ENCODE data around the gene MON2.
"Not testable (repeated sequence)": the region's sequence is repeated elsewhere in the genome, so short reads cannot be mapped to it uniquely, and the experiment has no call there.

Gene MON2

DNA sequence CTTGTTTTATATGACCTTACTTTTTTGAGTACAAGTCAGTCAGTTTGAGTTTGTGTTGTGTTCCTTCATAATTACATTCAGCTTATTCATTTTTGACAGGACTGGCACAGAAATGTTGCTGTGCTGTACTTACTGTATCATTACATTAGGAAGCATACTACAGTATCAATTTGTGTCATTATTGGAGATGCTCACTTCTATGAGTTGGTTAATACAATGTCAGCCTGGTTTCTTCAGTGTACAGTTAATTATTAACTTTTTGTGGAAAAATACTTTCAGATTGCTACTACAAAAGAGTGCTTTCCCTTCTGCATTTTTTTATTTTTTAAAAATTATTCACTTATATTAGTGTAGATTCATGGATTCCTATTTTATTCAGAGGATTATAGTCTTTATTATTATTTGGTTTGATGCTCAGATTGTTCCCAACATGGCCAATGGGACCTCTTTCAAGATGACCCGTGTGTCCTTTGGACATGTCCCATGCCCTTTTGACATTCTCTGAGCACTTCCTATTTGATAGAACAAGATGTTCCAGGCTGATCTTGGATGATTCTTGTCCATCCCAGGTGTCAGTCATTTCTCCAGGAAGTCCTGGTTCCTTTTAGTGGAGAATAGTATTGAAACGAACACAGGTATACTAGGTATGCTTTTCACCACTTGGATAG, 66.6 kb downstream of the MON2 start:
- Histone ChIP-seq H3K36me3 (ENCODE audit: control insufficient read depth, low read depth, low read length) (peaks cover 12% of the 10 kb centered on the region), H3K27me3 (ENCODE audit: control insufficient read depth, insufficient read depth, low read length) (no peaks in the 10 kb centered on the region), H3K27ac (ENCODE audit: low read length) (no peak overlapping the region), H3K9me3 (ENCODE audit: control insufficient read depth, low read depth, low read length) (no peaks in the 10 kb centered on the region), H3K4me3 (ENCODE audit: low read length) (no peak overlapping the region), H3K9ac (ENCODE audit: low read length) (no peak overlapping the region), H3K4me1 (ENCODE audit: control insufficient read depth, low read depth, low read length) (no peaks in the 10 kb centered on the region)

GRCh38 chr12:62533755-62534107, 67.1 kb downstream of the MON2 start:
- Histone ChIP-seq H3K4me3 (ENCODE audit: low read length) (no peak overlapping the region), H3K27me3 (ENCODE audit: control insufficient read depth, insufficient read depth, low read length) (no peaks in the 10 kb centered on the region), H3K9ac (ENCODE audit: low read length) (no peak overlapping the region), H3K9me3 (ENCODE audit: control insufficient read depth, low read depth, low read length) (no peaks in the 10 kb centered on the region), H3K4me1 (ENCODE audit: control insufficient read depth, low read depth, low read length) (no peaks in the 10 kb centered on the region), H3K27ac (ENCODE audit: low read length) (no peak overlapping the region), H3K36me3 (ENCODE audit: control insufficient read depth, low read depth, low read length) (peaks cover 12% of the 10 kb centered on the region)

DNA sequence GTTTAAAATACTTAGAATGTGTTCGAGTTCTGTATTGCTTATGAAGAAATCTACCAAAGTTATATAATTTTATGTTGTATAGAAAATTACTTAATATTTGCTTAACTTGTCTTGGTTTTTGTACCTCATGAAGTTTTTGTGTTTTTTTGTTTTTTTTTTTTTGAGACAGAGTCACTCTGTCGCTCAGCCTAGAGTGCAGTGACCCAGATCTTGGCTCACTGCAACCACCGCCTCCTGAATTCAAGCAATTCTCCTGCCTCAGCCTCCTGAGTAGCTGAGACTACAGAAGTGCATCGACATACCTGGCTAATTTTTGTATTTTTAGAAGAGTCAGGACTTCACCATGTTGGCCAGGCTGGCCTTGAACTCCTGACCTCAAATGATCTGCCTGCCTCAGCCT, 69.9 kb downstream of the MON2 start:
- Histone ChIP-seq H3K4me3 (ENCODE audit: low read length) (no peak overlapping the region), H3K9me3 (ENCODE audit: control insufficient read depth, low read depth, low read length) (no peaks in the 10 kb centered on the region), H3K9ac (ENCODE audit: low read length) (no peak overlapping the region), H3K27me3 (ENCODE audit: control insufficient read depth, insufficient read depth, low read length) (no peaks in the 10 kb centered on the region), H3K36me3 (ENCODE audit: control insufficient read depth, low read depth, low read length) (peaks cover 12% of the 10 kb centered on the region), H3K27ac (ENCODE audit: low read length) (no peak overlapping the region), H3K4me1 (ENCODE audit: control insufficient read depth, low read depth, low read length) (no peaks in the 10 kb centered on the region)

DNA sequence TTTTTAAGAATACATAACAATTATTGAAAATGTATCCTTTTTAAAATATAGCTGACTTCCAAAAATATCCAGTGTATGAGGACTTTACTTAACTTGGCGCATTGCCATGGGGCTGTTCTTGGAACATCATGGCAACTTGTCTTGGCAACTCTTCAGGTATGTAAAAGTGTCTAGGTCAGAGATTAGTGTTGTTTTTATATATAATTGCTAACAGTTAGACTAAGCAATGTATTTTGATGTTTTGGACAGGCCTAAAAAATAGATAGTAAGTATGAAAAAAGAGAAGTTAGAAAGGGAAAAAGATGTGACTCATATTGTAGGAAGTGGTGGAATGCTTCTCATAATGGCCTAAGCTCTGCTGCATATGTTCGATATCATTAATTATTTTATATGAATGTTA, 70.9 kb downstream of the MON2 start:
- H3K9me3 ChIP-seq (ENCODE audit: control insufficient read depth, low read depth, low read length) = no peaks in the 10 kb centered on the region

GRCh38 chr12:62540354-62540753, 73.7 kb downstream of the MON2 start:
- Histone ChIP-seq H3K36me3 (ENCODE audit: control insufficient read depth, low read depth, low read length) (peaks cover 3% of the 10 kb centered on the region), H3K27ac (ENCODE audit: low read length) (no peak overlapping the region), H3K4me3 (ENCODE audit: low read length) (no peak overlapping the region), H3K4me1 (ENCODE audit: control insufficient read depth, low read depth, low read length) (no peaks in the 10 kb centered on the region), H3K9ac (ENCODE audit: low read length) (no peak overlapping the region), H3K9me3 (ENCODE audit: control insufficient read depth, low read depth, low read length) (no peaks in the 10 kb centered on the region), H3K27me3 (ENCODE audit: control insufficient read depth, insufficient read depth, low read length) (no peaks in the 10 kb centered on the region)

More for the DNA sequence above, 70.9 kb downstream of the MON2 start:
- Histone ChIP-seq H3K36me3 (ENCODE audit: control insufficient read depth, low read depth, low read length) (peaks cover 12% of the 10 kb centered on the region), H3K4me1 (ENCODE audit: control insufficient read depth, low read depth, low read length) (no peaks in the 10 kb centered on the region), H3K27ac (ENCODE audit: low read length) (no peak overlapping the region), H3K9ac (ENCODE audit: low read length) (no peak overlapping the region), H3K27me3 (ENCODE audit: control insufficient read depth, insufficient read depth, low read length) (no peaks in the 10 kb centered on the region), H3K4me3 (ENCODE audit: low read length) (no peak overlapping the region)

DNA sequence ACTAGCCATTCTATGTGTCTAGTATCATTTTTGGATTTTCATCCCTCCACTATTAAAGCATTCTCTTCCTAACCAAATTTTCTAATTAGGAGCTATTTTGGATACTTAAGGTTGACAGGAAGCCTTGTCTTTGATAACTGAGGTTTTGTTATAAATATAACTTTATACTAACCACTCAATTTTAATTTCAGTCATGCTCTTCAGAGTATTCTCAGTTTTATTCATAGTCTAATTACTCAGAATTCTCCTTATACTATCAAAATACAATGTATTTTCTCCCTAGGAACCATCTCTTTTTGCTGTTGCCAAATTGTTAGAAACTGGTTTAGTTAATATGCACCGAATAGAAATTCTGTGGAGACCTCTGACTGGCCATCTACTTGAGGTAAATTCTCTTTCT, 76.2 kb downstream of the MON2 start:
- H3K4me1 ChIP-seq (ENCODE audit: control insufficient read depth, low read depth, low read length) = no peaks in the 10 kb centered on the region
- H3K4me3 ChIP-seq (ENCODE audit: low read length) = no peak overlapping the region
- no peaks in the 10 kb centered on the region for H3K9me3 ChIP-seq (ENCODE audit: control insufficient read depth, low read depth, low read length)
- H3K9ac ChIP-seq (ENCODE audit: low read length) = no peak overlapping the region
- H3K27me3 ChIP-seq (ENCODE audit: control insufficient read depth, insufficient read depth, low read length) = no peaks in the 10 kb centered on the region
- H3K36me3 ChIP-seq (ENCODE audit: control insufficient read depth, low read depth, low read length) = peaks cover 7% of the 10 kb centered on the region
- no peak overlapping the region for H3K27ac ChIP-seq (ENCODE audit: low read length)

GRCh38 chr12:62543324-62543723, 76.7 kb downstream of the MON2 start:
- no peak overlapping the region for H3K9ac ChIP-seq (ENCODE audit: low read length)
- no peaks in the 10 kb centered on the region for H3K27me3 ChIP-seq (ENCODE audit: control insufficient read depth, insufficient read depth, low read length)
- no peak overlapping the region for H3K27ac ChIP-seq (ENCODE audit: low read length)
- H3K9me3 ChIP-seq (ENCODE audit: control insufficient read depth, low read depth, low read length) = no peaks in the 10 kb centered on the region
- no peaks in the 10 kb centered on the region for H3K4me1 ChIP-seq (ENCODE audit: control insufficient read depth, low read depth, low read length)
- peaks cover 10% of the 10 kb centered on the region for H3K36me3 ChIP-seq (ENCODE audit: control insufficient read depth, low read depth, low read length)
- H3K4me3 ChIP-seq (ENCODE audit: low read length) = no peak overlapping the region

DNA sequence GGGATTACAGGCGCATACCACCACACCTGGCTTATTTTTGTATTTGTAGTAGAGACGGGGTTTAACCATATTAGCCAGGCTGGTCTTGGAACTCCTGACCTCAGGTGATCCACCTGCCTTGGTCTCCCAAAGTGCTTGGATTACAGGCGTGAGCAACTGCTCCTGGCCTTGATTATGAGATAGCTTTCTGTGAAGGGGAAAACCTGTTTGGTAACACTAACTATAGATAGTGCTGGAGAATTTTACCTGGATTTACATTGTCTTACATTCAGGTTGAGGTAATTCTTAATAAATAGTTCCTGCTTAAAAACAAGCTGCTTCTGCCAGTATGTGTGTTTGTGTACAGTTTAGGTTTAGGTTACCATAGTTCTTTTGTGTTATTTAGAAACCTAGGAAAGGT, 77.1 kb downstream of the MON2 start:
- Histone ChIP-seq H3K9me3 (ENCODE audit: control insufficient read depth, low read depth, low read length) (no peaks in the 10 kb centered on the region), H3K4me1 (ENCODE audit: control insufficient read depth, low read depth, low read length) (no peaks in the 10 kb centered on the region), H3K4me3 (ENCODE audit: low read length) (no peak overlapping the region), H3K27ac (ENCODE audit: low read length) (no peak overlapping the region), H3K36me3 (ENCODE audit: control insufficient read depth, low read depth, low read length) (peaks cover 10% of the 10 kb centered on the region), H3K27me3 (ENCODE audit: control insufficient read depth, insufficient read depth, low read length) (no peaks in the 10 kb centered on the region), H3K9ac (ENCODE audit: low read length) (no peak overlapping the region)

- Histone ChIP-seq H3K4me3 (ENCODE audit: low read length) (no peak overlapping the region), H3K9me3 (ENCODE audit: control insufficient read depth, low read depth, low read length) (no peaks in the 10 kb centered on the region), H3K4me1 (ENCODE audit: control insufficient read depth, low read depth, low read length) (no peaks in the 10 kb centered on the region), H3K36me3 (ENCODE audit: control insufficient read depth, low read depth, low read length) (peaks cover 10% of the 10 kb centered on the region), H3K9ac (ENCODE audit: low read length) (no peak overlapping the region), H3K27ac (ENCODE audit: low read length) (no peak overlapping the region), H3K27me3 (ENCODE audit: control insufficient read depth, insufficient read depth, low read length) (no peaks in the 10 kb centered on the region)
Measured at GRCh38 chr12:62552906-62553556, 86.4 kb downstream of the MON2 start.

DNA sequence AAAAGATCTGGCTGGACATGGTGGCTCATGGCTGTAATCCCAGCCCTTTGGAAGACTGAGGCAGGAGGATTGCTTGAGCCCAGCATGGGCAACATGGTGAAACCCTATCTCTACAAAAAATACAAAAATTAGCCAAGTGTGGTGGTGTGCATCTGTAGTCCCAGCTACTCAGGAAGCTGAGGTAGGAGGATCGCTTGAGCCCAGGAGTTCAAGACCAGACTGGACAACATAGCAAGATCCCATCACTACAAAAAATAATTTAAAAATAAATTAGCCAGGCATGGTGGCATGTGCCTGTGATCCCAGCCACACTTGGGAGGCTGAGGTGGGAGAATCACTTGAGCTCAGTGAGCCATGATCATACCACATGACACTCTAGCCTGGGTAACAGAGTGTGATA, 92.7 kb downstream of the MON2 start:
- not testable (repeated sequence) for H3K4me1 ChIP-seq (ENCODE audit: control insufficient read depth, low read depth, low read length); H3K27ac ChIP-seq (ENCODE audit: low read length); H3K4me3 ChIP-seq (ENCODE audit: low read length); H3K27me3 ChIP-seq (ENCODE audit: control insufficient read depth, insufficient read depth, low read length); H3K9me3 ChIP-seq (ENCODE audit: control insufficient read depth, low read depth, low read length); H3K9ac ChIP-seq (ENCODE audit: low read length)
- H3K36me3 ChIP-seq (ENCODE audit: control insufficient read depth, low read depth, low read length) = peaks cover 17% of the 10 kb centered on the region

DNA sequence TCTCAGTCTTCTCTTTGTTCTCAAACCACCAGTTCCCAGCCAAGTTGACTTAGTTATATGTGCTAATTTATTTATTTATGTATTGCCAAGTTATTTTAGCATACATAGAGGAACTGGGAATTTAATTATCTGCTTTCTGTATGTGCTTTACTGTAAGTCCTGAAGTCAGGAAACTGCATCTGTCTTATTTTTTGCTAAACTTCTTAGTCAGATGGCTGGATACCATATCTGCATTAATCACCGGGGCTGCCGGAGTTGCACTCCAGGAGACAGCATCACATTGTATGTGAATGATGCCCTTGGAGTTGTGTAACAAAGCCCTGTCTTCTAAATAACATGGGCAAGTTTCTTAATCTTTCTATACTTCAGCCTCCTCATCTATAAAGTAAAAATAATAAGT, 96.2 kb downstream of the MON2 start:
- H3K27ac ChIP-seq (ENCODE audit: low read length) = no peak overlapping the region
- H3K9ac ChIP-seq (ENCODE audit: low read length) = no peak overlapping the region
- no peak overlapping the region for H3K4me3 ChIP-seq (ENCODE audit: low read length)
- H3K36me3 ChIP-seq (ENCODE audit: control insufficient read depth, low read depth, low read length) = peaks cover 20% of the 10 kb centered on the region
- no peaks in the 10 kb centered on the region for H3K27me3 ChIP-seq (ENCODE audit: control insufficient read depth, insufficient read depth, low read length)
- no peaks in the 10 kb centered on the region for H3K4me1 ChIP-seq (ENCODE audit: control insufficient read depth, low read depth, low read length)
- no peaks in the 10 kb centered on the region for H3K9me3 ChIP-seq (ENCODE audit: control insufficient read depth, low read depth, low read length)

DNA sequence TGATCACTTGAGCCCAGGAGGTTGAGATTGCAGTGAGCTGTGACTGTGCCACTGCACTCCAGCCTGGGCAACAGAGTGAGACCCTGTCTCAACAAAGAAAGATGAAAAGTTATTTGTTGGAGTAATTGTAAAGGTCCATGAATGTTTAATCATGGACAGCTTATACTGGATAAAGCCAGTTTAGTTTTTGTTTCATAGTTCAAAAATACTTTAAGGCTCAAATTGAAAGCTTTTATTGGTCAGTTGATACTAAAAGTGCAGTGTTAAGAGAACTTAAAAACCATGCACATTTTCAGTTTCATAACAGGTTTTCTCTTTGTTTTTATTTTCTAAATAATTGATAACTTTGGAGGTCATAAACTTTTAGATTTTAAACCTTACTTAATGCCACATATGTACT, 108.4 kb downstream of the MON2 start:
- no peaks in the 10 kb centered on the region for H3K27me3 ChIP-seq (ENCODE audit: control insufficient read depth, insufficient read depth, low read length)
- no peak overlapping the region for H3K4me3 ChIP-seq (ENCODE audit: low read length)
- no peaks in the 10 kb centered on the region for H3K4me1 ChIP-seq (ENCODE audit: control insufficient read depth, low read depth, low read length)
- no peak overlapping the region for H3K27ac ChIP-seq (ENCODE audit: low read length)
- no peaks in the 10 kb centered on the region for H3K36me3 ChIP-seq (ENCODE audit: control insufficient read depth, low read depth, low read length)
- no peaks in the 10 kb centered on the region for H3K9me3 ChIP-seq (ENCODE audit: control insufficient read depth, low read depth, low read length)
- no peak overlapping the region for H3K9ac ChIP-seq (ENCODE audit: low read length)
